Mononuclear cell (primary cell): ENCODE results near the gene ADORA2A. TPM values are rescaled to one million over a fixed set of nuclear protein-coding genes. Genes with fewer than 3 reads are reported as not detected.

Source experiments
- H3K27me3 ChIP-seq: 2 replicates; pipeline ENCODE4 v1.6.0; 2011; ENCODE audit warnings: low read length, control low read depth; ENCODE audit not compliant: insufficient read depth
- H3K4me1 ChIP-seq: 2 replicates; pipeline ENCODE4 v1.5.1; 2011; ENCODE audit warnings: mild to moderate bottlenecking, low read length, control low read depth; ENCODE audit not compliant: insufficient read depth
- H3K4me3 ChIP-seq: 2 replicates; pipeline ENCODE4 v1.5.1; 2011; ENCODE audit warnings: mild to moderate bottlenecking, low read length, moderate library complexity
- H3K9me3 ChIP-seq: 2 replicates; pipeline ENCODE4 v1.5.1; 2011; ENCODE audit warnings: low read depth, mild to moderate bottlenecking, control low read depth, low read length
- total RNA-seq: library from RNA; depleted of rRNA; stranded (reverse); fragments of >200 nt; gene quantifications from one replicate; pipeline ENCODE4 v1.2.3, GENCODE V29; 2012

ADORA2A gene
- total RNA-seq, 1 donor, result 34.3 TPM

GRCh38 chr22:24440718-24441405 lies 13.5 kb downstream of the ADORA2A start:
- H3K9me3 ChIP-seq, result no peaks in the 10 kb centered on the region
- H3K27me3 ChIP-seq, result no peaks in the 10 kb centered on the region
- peaks cover 76% of the 10 kb centered on the region for H3K4me1 ChIP-seq
- no peak overlapping the region for H3K4me3 ChIP-seq

- no peak overlapping the region for H3K4me3 ChIP-seq
- no peaks in the 10 kb centered on the region for H3K9me3 ChIP-seq
- no peaks in the 10 kb centered on the region for H3K27me3 ChIP-seq
- peaks cover 68% of the 10 kb centered on the region for H3K4me1 ChIP-seq
These were observed 14.3 kb downstream of the ADORA2A start for GRCh38 chr22:24441406-24442351.

- peaks cover 61% of the 10 kb centered on the region for H3K4me1 ChIP-seq
- no peaks in the 10 kb centered on the region for H3K9me3 ChIP-seq
- no peaks in the 10 kb centered on the region for H3K27me3 ChIP-seq
- no peak overlapping the region for H3K4me3 ChIP-seq
These were observed 14.9 kb downstream of the ADORA2A start for GRCh38 chr22:24442352-24442744.

GRCh38 chr22:24443668-24444067 lies 16.3 kb downstream of the ADORA2A start:
- Histone ChIP-seq H3K27me3 (no peaks in the 10 kb centered on the region), H3K4me3 (no peak overlapping the region), H3K4me1 (peaks cover 52% of the 10 kb centered on the region), H3K9me3 (no peaks in the 10 kb centered on the region)

GRCh38 chr22:24444251-24444650 lies 16.9 kb downstream of the ADORA2A start:
- no peaks in the 10 kb centered on the region for H3K27me3 ChIP-seq
- H3K9me3 ChIP-seq, result no peaks in the 10 kb centered on the region
- no peak overlapping the region for H3K4me3 ChIP-seq
- H3K4me1 ChIP-seq, result peaks cover 52% of the 10 kb centered on the region

- peaks cover 52% of the 10 kb centered on the region for H3K4me1 ChIP-seq
- no peak overlapping the region for H3K4me3 ChIP-seq
- H3K27me3 ChIP-seq, result no peaks in the 10 kb centered on the region
- no peaks in the 10 kb centered on the region for H3K9me3 ChIP-seq
These were observed 17.5 kb downstream of the ADORA2A start for GRCh38 chr22:24444729-24445466.

- Histone ChIP-seq H3K4me1 (peaks cover 52% of the 10 kb centered on the region), H3K27me3 (no peaks in the 10 kb centered on the region), H3K4me3 (no peak overlapping the region), H3K9me3 (no peaks in the 10 kb centered on the region)
These were observed 18.3 kb downstream of the ADORA2A start for GRCh38 chr22:24445481-24446259.

- no peak overlapping the region for H3K4me3 ChIP-seq
- peaks cover 49% of the 10 kb centered on the region for H3K4me1 ChIP-seq
- H3K27me3 ChIP-seq, result no peaks in the 10 kb centered on the region
- H3K9me3 ChIP-seq, result no peaks in the 10 kb centered on the region
These were observed 18.8 kb downstream of the ADORA2A start for GRCh38 chr22:24446260-24446611.

- H3K4me1 ChIP-seq, result peaks cover 27% of the 10 kb centered on the region
- H3K4me3 ChIP-seq, result no peak overlapping the region
These were observed 23.2 kb downstream of the ADORA2A start for GRCh38 chr22:24450610-24451009.

GRCh38 chr22:24451162-24451561 lies 23.8 kb downstream of the ADORA2A start:
- Histone ChIP-seq H3K4me1 (peaks cover 27% of the 10 kb centered on the region), H3K4me3 (no peak overlapping the region), H3K27me3 (no peaks in the 10 kb centered on the region), H3K9me3 (no peaks in the 10 kb centered on the region)

More at GRCh38 chr22:24450610-24451009, 23.2 kb downstream of the ADORA2A start:
- H3K9me3 ChIP-seq, result no peaks in the 10 kb centered on the region
- H3K27me3 ChIP-seq, result no peaks in the 10 kb centered on the region

GRCh38 chr22:24453853-24454252 lies 26.5 kb downstream of the ADORA2A start:
- Histone ChIP-seq H3K27me3 (no peaks in the 10 kb centered on the region), H3K4me1 (peaks cover 21% of the 10 kb centered on the region)

GRCh38 chr22:24455039-24455438 lies 27.6 kb downstream of the ADORA2A start:
- Histone ChIP-seq H3K9me3 (no peaks in the 10 kb centered on the region), H3K27me3 (no peaks in the 10 kb centered on the region), H3K4me3 (no peak overlapping the region), H3K4me1 (peaks cover 10% of the 10 kb centered on the region)

More at GRCh38 chr22:24453853-24454252, 26.5 kb downstream of the ADORA2A start:
- H3K4me3 ChIP-seq, result no peak overlapping the region
- no peaks in the 10 kb centered on the region for H3K9me3 ChIP-seq

GRCh38 chr22:24455751-24456426 lies 28.5 kb downstream of the ADORA2A start:
- H3K27me3 ChIP-seq, result no peaks in the 10 kb centered on the region
- H3K9me3 ChIP-seq, result no peaks in the 10 kb centered on the region
- no peak overlapping the region for H3K4me3 ChIP-seq
- H3K4me1 ChIP-seq, result peaks cover 10% of the 10 kb centered on the region

GRCh38 chr22:24457894-24458420 lies 30.6 kb downstream of the ADORA2A start:
- no peaks in the 10 kb centered on the region for H3K9me3 ChIP-seq
- peaks cover 20% of the 10 kb centered on the region for H3K4me1 ChIP-seq
- no peak overlapping the region for H3K4me3 ChIP-seq
- H3K27me3 ChIP-seq, result no peaks in the 10 kb centered on the region
